Liver (tissue), 9 donors: Measurements from ENCODE around the gene UQCRHL. TPM values are rescaled to one million over a fixed set of nuclear protein-coding genes. Genes with fewer than 3 reads are reported as not detected.

Experiments used
- DNase-seq: peaks from one replicate; pipeline ENCODE4 v3.0.0-alpha.2; 2017; ENCODE audit warnings: low spot score
- H3K27ac ChIP-seq, 2 donors: one replicate each; pipeline ENCODE4 v1.7.0; 2013; ENCODE audit warnings: inconsistent platforms in 2 of 2, low read length in 2 of 2, control low read depth in 1 of 2, low read depth in 1 of 2, mild to moderate bottlenecking in 1 of 2
- H3K27me3 ChIP-seq, 4 donors: one replicate each; pipeline versions ENCODE4 v1.6.1 to v1.7.0; 2013; ENCODE audit warnings: low read length in 3 of 4, inconsistent platforms in 1 of 4, mild to moderate bottlenecking in 1 of 4, moderate library complexity in 1 of 4; ENCODE audit not compliant: control insufficient read depth in 4 of 4, insufficient read depth in 4 of 4
- H3K36me3 ChIP-seq, 4 donors: one replicate each; pipeline versions ENCODE4 v1.6.1 to v1.7.0; 2013; ENCODE audit warnings: low read length in 3 of 4, mild to moderate bottlenecking in 3 of 4, low read depth in 1 of 4, moderate library complexity in 1 of 4; ENCODE audit not compliant: control insufficient read depth in 4 of 4, insufficient read depth in 3 of 4
- H3K4me1 ChIP-seq, 4 donors: one replicate each; pipeline versions ENCODE4 v1.6.1 to v1.7.0; 2013; ENCODE audit warnings: low read length in 3 of 4, mild to moderate bottlenecking in 3 of 4, moderate library complexity in 1 of 4; ENCODE audit not compliant: control insufficient read depth in 4 of 4, insufficient read depth in 4 of 4
- H3K4me3 ChIP-seq, 3 donors: one replicate each; pipeline versions ENCODE4 v1.6.1 to v1.7.0; 2013; ENCODE audit warnings: low read length in 3 of 3, control low read depth in 1 of 3, low read depth in 1 of 3, mild to moderate bottlenecking in 1 of 3
- H3K9ac ChIP-seq, 2 donors: one replicate each; pipeline ENCODE4 v1.7.0; 2013; ENCODE audit warnings: low read length in 2 of 2, mild to moderate bottlenecking in 2 of 2, moderate library complexity in 2 of 2, control low read depth in 1 of 2, low read depth in 1 of 2
- H3K9me3 ChIP-seq, 4 donors: one replicate each; pipeline versions ENCODE4 v1.6.1 to v1.7.0; 2013; ENCODE audit warnings: low read length in 3 of 4; ENCODE audit not compliant: control insufficient read depth in 4 of 4
- ATF3 ChIP-seq: IDR thresholded peaks from 2 replicates; pipeline ENCODE4 v1.6.1; 2016; ENCODE audit warnings: antibody characterized with exemption
- CTCF ChIP-seq: fragments of 150-350 bp; IDR thresholded peaks from 2 replicates; pipeline ENCODE4 v1.5.1; 2017; ENCODE audit warnings: improper control_type of control experiment, low read depth, low read length; ENCODE audit not compliant: missing input control
- EGR1 ChIP-seq, 2 donors: IDR thresholded peaks; 2 replicates each; pipeline ENCODE4 v1.6.1; 2016 to 2018; ENCODE audit warnings: antibody characterized with exemption in 2 of 2, low read depth in 2 of 2
- FOXA1 ChIP-seq: IDR thresholded peaks from 2 replicates; pipeline ENCODE4 v1.6.1; 2016; ENCODE audit warnings: antibody characterized with exemption
- GABPA ChIP-seq, 2 donors: IDR thresholded peaks in 1 of 2; conservative IDR thresholded peaks in 1 of 2; 2 replicates each; pipeline ENCODE4 v1.6.1; 2016; ENCODE audit warnings: antibody characterized with exemption in 2 of 2, mild to moderate bottlenecking in 1 of 2, moderate library complexity in 1 of 2
- JUND ChIP-seq, 2 donors: IDR thresholded peaks; 2 replicates each; pipeline ENCODE4 v1.6.1; 2016; ENCODE audit warnings: antibody characterized with exemption in 2 of 2
- MAX ChIP-seq: IDR thresholded peaks from 2 replicates; pipeline ENCODE4 v1.6.1; 2016; ENCODE audit warnings: antibody characterized with exemption
- NR2F2 ChIP-seq: IDR thresholded peaks from 2 replicates; pipeline ENCODE4 v1.6.1; 2016; ENCODE audit warnings: antibody characterized with exemption
- RAD21 ChIP-seq, 2 donors: IDR thresholded peaks; 2 replicates each; pipeline ENCODE4 v1.6.1; 2016; ENCODE audit warnings: antibody characterized with exemption in 2 of 2, mild to moderate bottlenecking in 2 of 2
- RXRA ChIP-seq, 2 donors: IDR thresholded peaks; 2 replicates each; pipeline ENCODE4 v1.6.1; 2017 to 2018; ENCODE audit warnings: antibody characterized with exemption in 2 of 2, mild to moderate bottlenecking in 1 of 2
- SP1 ChIP-seq: IDR thresholded peaks from 2 replicates; pipeline ENCODE4 v1.6.1; 2018; ENCODE audit warnings: antibody characterized with exemption, mild to moderate bottlenecking
- WGBS: extraction: QIAGEN DNeasy Blood & Tissue Kit; methylation state at CpG from one replicate; pipeline ENCODE4 v1.1.7; 2013; 5-methylcytosine and 5-hydroxymethylcytosine counted together
- polyA plus RNA-seq, 2 donors: library from polyadenylated mRNA; stranded (reverse) in 1 of 2; unstranded in 1 of 2; fragments of 200-250 nt in 1 of 2; fragments of >200 nt in 1 of 2; fragmentation: Nextera tagmentation in 1 of 2; extraction: Ambion mirVana in 1 of 2; gene quantifications; one replicate each; pipeline versions ENCODE4 v1.2.1 to v1.2.3, GENCODE V29; 2013 to 2015
- total RNA-seq, 2 donors: library from RNA; depleted of rRNA; stranded (reverse); fragments of >200 nt; gene quantifications; one replicate each; pipeline ENCODE4 v1.2.3, GENCODE V29; 2014
- donor health status: healthy.
- donor health status: healthy.
- donor health status: healthy.
- donor health status: healthy.
- donor health status: healthy.

The UQCRHL gene
- total and polyA plus RNA-seq, 4 donors = 0.50 to 2.9 (median 1.4) TPM

GRCh38 chr1:15767941-15768340 lies 39.5 kb downstream of the UQCRHL start:
- no peaks in the 10 kb centered on the region for H3K27me3 ChIP-seq
- WGBS = 94% methylated on average over 5 of the region's 5 CpGs
- no peak for DNase-seq
- no peak overlapping the region for H3K9ac ChIP-seq
- no peak overlapping the region for H3K27ac ChIP-seq
- H3K4me3 ChIP-seq = no peak overlapping the region
- H3K4me1 ChIP-seq = peaks cover 0 to 4% (median 0%) of the 10 kb centered on the region in 4 donors
- no peak for TF ChIP-seq RAD21 (IDR thresholded peaks at IDR 0.05)
- no peak for TF ChIP-seq ATF3
- H3K9me3 ChIP-seq = no peaks in the 10 kb centered on the region
- H3K36me3 ChIP-seq = peaks cover 0 to 4% (median 2%) of the 10 kb centered on the region in 4 donors

- peaks cover 0 to 6% (median 0%) of the 10 kb centered on the region in 4 donors for H3K4me1 ChIP-seq
- WGBS = 89% methylated on average over 20 of the region's 20 CpGs
Observed at GRCh38 chr1:15765495-15766194, 41.8 kb downstream of the UQCRHL start.

GRCh38 chr1:15764890-15765289 lies 42.6 kb downstream of the UQCRHL start:
- Histone ChIP-seq H3K9me3 (no peaks in the 10 kb centered on the region), H3K27ac (no peak overlapping the region), H3K36me3 (peaks cover 0 to 4% (median 0%) of the 10 kb centered on the region in 4 donors), H3K4me1 (peaks cover 0 to 3% (median 0%) of the 10 kb centered on the region in 4 donors), H3K9ac (no peak overlapping the region), H3K4me3 (no peak overlapping the region), H3K27me3 (no peaks in the 10 kb centered on the region)
- DNase-seq = no peak
- 92% methylated on average over 15 of the region's 15 CpGs for WGBS
- TF ChIP-seq GABPA (IDR thresholded peaks at IDR 0.05 in 1 of 2, conservative IDR thresholded peaks at IDR 0.05 in 1 of 2) (no peak), JUND (IDR thresholded peaks at IDR 0.05) (no peak), FOXA1 (no peak), EGR1 (IDR thresholded peaks at IDR 0.05; ENCODE audit: low read depth in 2 of 2) (no peak), NR2F2 (no peak), MAX (no peak), CTCF (no peak), RAD21 (IDR thresholded peaks at IDR 0.05) (no peak), ATF3 (no peak)

More at GRCh38 chr1:15765495-15766194, 41.8 kb downstream of the UQCRHL start:
- H3K27ac ChIP-seq = no peak overlapping the region
- peaks cover 0 to 4% (median 0%) of the 10 kb centered on the region in 4 donors for H3K36me3 ChIP-seq
- no peak overlapping the region for H3K9ac ChIP-seq
- DNase-seq = no peak
- TF ChIP-seq RAD21 (IDR thresholded peaks at IDR 0.05) (no peak), JUND (IDR thresholded peaks at IDR 0.05) (no peak), SP1 (no peak), NR2F2 (no peak), RXRA (IDR thresholded peaks at IDR 0.05) (no peak)
- no peaks in the 10 kb centered on the region for H3K9me3 ChIP-seq
- H3K4me3 ChIP-seq = no peak overlapping the region
- H3K27me3 ChIP-seq = no peaks in the 10 kb centered on the region
